GM12801 (cell line): ENCODE data around the gene FAM187B.

Source experiments
- CTCF ChIP-seq: IDR thresholded peaks from one replicate; pipeline ENCODE4 v1.5.1; 2011; ENCODE audit warnings: control low read depth; ENCODE audit not compliant: insufficient read length; ENCODE audit errors: extremely low read depth

Gene FAM187B

GRCh38 chr19:35179830-35180229, 48.7 kb downstream of the FAM187B start:
- no peak for TF ChIP-seq CTCF

GRCh38 chr19:35178701-35179100, 49.8 kb downstream of the FAM187B start:
- no peak for TF ChIP-seq CTCF

- no peak for TF ChIP-seq CTCF
These were observed 50.9 kb downstream of the FAM187B start for GRCh38 chr19:35177377-35178274.

GRCh38 chr19:35176181-35176570, 52.4 kb downstream of the FAM187B start:
- no peak for TF ChIP-seq CTCF
